Measurements from ENCODE around the gene KIF1A. TPM values are rescaled to one million over a fixed set of nuclear protein-coding genes. Genes with fewer than 3 reads are reported as not detected.

KIF1A gene
- total RNA-seq, 1 experiment from 2014 or later = not detected

DNA sequence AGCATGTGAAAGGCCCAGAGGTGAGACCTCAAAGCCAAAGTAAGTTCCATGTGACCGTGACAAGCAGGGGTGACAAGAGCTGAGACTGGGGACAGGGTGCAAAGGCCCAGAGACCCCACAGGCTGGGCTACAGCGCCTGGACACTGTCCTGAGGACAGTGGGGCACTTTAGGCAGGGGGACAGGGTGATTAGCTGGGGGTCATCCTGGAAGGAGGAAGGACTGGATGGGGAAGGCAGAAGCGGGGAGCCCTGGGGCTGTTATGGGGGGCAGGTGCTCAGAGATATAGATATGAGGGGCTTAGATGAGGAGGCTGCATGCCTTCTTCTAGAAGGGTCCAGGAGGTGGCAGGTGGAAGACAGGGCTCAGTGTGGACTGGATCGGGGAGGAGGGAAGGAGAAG, 31.5 kb downstream of the KIF1A start:
- Histone ChIP-seq H3K9me2 (replicated peaks; ENCODE audit: low read length) (no peaks in the 10 kb centered on the region), H3F3A (ENCODE audit: low read length, unreplicated experiment) (no peaks in the 10 kb centered on the region), H2AFZ (ENCODE audit: low read length) (no peak overlapping the region), H4K20me1 (ENCODE audit: low read length) (no peaks in the 10 kb centered on the region), H3K9me3 (ENCODE audit: low read length) (no peaks in the 10 kb centered on the region), H3K4me3 (ENCODE audit: low read length) (no peak overlapping the region), H3K9ac (ENCODE audit: low read length) (no peak overlapping the region), H3K27me3 (ENCODE audit: low read length) (no peaks in the 10 kb centered on the region), H3K4me1 (ENCODE audit: insufficient read depth, low read length) (no peaks in the 10 kb centered on the region), H3K36me3 (ENCODE audit: low read depth, low read length) (no peaks in the 10 kb centered on the region), H3K79me2 (ENCODE audit: low read length) (no peaks in the 10 kb centered on the region), H3K27ac (ENCODE audit: low read length) (no peak overlapping the region), H3K4me2 (ENCODE audit: low read length) (no peak overlapping the region)
- no peak for DNase-seq
- TF ChIP-seq, protein P1, sequence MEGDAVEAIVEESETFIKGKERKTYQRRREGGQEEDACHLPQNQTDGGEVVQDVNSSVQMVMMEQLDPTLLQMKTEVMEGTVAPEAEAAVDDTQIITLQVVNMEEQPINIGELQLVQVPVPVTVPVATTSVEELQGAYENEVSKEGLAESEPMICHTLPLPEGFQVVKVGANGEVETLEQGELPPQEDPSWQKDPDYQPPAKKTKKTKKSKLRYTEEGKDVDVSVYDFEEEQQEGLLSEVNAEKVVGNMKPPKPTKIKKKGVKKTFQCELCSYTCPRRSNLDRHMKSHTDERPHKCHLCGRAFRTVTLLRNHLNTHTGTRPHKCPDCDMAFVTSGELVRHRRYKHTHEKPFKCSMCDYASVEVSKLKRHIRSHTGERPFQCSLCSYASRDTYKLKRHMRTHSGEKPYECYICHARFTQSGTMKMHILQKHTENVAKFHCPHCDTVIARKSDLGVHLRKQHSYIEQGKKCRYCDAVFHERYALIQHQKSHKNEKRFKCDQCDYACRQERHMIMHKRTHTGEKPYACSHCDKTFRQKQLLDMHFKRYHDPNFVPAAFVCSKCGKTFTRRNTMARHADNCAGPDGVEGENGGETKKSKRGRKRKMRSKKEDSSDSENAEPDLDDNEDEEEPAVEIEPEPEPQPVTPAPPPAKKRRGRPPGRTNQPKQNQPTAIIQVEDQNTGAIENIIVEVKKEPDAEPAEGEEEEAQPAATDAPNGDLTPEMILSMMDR (conservative IDR thresholded peaks at IDR 0.05; ENCODE audit: low read depth, low read length) = no peak
- TF ChIP-seq EZH2phosphoT487 (IDR thresholded peaks at IDR 0.05; ENCODE audit: borderline replicate concordance, low read length) = no peak
- TF ChIP-seq EZH2 (IDR thresholded peaks at IDR 0.05; ENCODE audit: low read length, unreplicated experiment) = no peak
- POLR2A ChIA-PET (ENCODE audit: unreplicated experiment) = no interaction called here
- CTCF ChIA-PET = no interaction called here
- intact Hi-C loops (cut with micrococcal nuclease) = no loop called here
- ATAC-seq = no peak
- no TSS peak for BruUV-seq (replicated peaks)

- Histone ChIP-seq H3K4me1 (ENCODE audit: insufficient read depth, low read length) (no peaks in the 10 kb centered on the region), H3K36me3 (ENCODE audit: low read depth, low read length) (no peaks in the 10 kb centered on the region), H3K9me2 (replicated peaks; ENCODE audit: low read length) (no peaks in the 10 kb centered on the region), H3K4me3 (ENCODE audit: low read length) (no peak overlapping the region), H3K27me3 (ENCODE audit: low read length) (no peaks in the 10 kb centered on the region), H2AFZ (ENCODE audit: low read length) (no peak overlapping the region), H3K9me3 (ENCODE audit: low read length) (no peaks in the 10 kb centered on the region), H3K27ac (ENCODE audit: low read length) (no peak overlapping the region), H3F3A (ENCODE audit: low read length, unreplicated experiment) (no peaks in the 10 kb centered on the region), H3K79me2 (ENCODE audit: low read length) (no peaks in the 10 kb centered on the region), H3K4me2 (ENCODE audit: low read length) (no peak overlapping the region), H4K20me1 (ENCODE audit: low read length) (no peaks in the 10 kb centered on the region), H3K9ac (ENCODE audit: low read length) (no peak overlapping the region)
- ChIA-PET POLR2A (ENCODE audit: unreplicated experiment) (no interaction called here), CTCF (no interaction called here)
- intact Hi-C loops (cut with micrococcal nuclease) = no loop called here
- ATAC-seq = no peak
- TF ChIP-seq EZH2 (IDR thresholded peaks at IDR 0.05; ENCODE audit: low read length, unreplicated experiment) (no peak), EZH2phosphoT487 (IDR thresholded peaks at IDR 0.05; ENCODE audit: borderline replicate concordance, low read length) (no peak)
- TF ChIP-seq, protein P1 (conservative IDR thresholded peaks at IDR 0.05; ENCODE audit: low read depth, low read length) = no peak
- no TSS peak for BruUV-seq (replicated peaks)
- DNase-seq = no peak
Observed at GRCh38 chr2:240787521-240788472, 32.2 kb downstream of the KIF1A start.

- TF ChIP-seq, protein P1 (conservative IDR thresholded peaks at IDR 0.05; ENCODE audit: low read depth, low read length) = no peak
- TF ChIP-seq EZH2 (IDR thresholded peaks at IDR 0.05; ENCODE audit: low read length, unreplicated experiment) (no peak), EZH2phosphoT487 (IDR thresholded peaks at IDR 0.05; ENCODE audit: borderline replicate concordance, low read length) (no peak)
- no peak for ATAC-seq
Observed at GRCh38 chr2:240786871-240787311, 33.1 kb downstream of the KIF1A start.

More at GRCh38 chr2:240786871-240787311, 33.1 kb downstream of the KIF1A start:
- no peaks in the 10 kb centered on the region for H3K79me2 ChIP-seq (ENCODE audit: low read length)
- no peak for DNase-seq
- no TSS peak for BruUV-seq (replicated peaks)
- intact Hi-C loops (cut with micrococcal nuclease) = no loop called here
- no peaks in the 10 kb centered on the region for H3K9me2 ChIP-seq (replicated peaks; ENCODE audit: low read length)
- no peak overlapping the region for H3K9ac ChIP-seq (ENCODE audit: low read length)
- no peaks in the 10 kb centered on the region for H3K36me3 ChIP-seq (ENCODE audit: low read depth, low read length)
- H4K20me1 ChIP-seq (ENCODE audit: low read length) = no peaks in the 10 kb centered on the region
- H2AFZ ChIP-seq (ENCODE audit: low read length) = no peak overlapping the region
- no peaks in the 10 kb centered on the region for H3K27me3 ChIP-seq (ENCODE audit: low read length)
- H3K4me2 ChIP-seq (ENCODE audit: low read length) = no peak overlapping the region
- POLR2A ChIA-PET (ENCODE audit: unreplicated experiment) = no interaction called here
- H3K4me3 ChIP-seq (ENCODE audit: low read length) = no peak overlapping the region
- CTCF ChIA-PET = no interaction called here
- H3K27ac ChIP-seq (ENCODE audit: low read length) = no peak overlapping the region
- H3K4me1 ChIP-seq (ENCODE audit: insufficient read depth, low read length) = no peaks in the 10 kb centered on the region
- H3F3A ChIP-seq (ENCODE audit: low read length, unreplicated experiment) = no peaks in the 10 kb centered on the region
- H3K9me3 ChIP-seq (ENCODE audit: low read length) = no peaks in the 10 kb centered on the region
